Loucy (cell line): ENCODE measurements around the gene DLGAP1.

Experiments used
- H2AFZ ChIP-seq: fragments of 200-600 bp; sonication (generic); 2 replicates; pipeline ENCODE4 v1.6.0; 2016; ENCODE audit warnings: antibody characterized with exemption, mild to moderate bottlenecking, low read length, moderate library complexity
- H3F3A ChIP-seq: fragments of 200-600 bp; 2 replicates; pipeline ENCODE4 v1.6.0; 2016; ENCODE audit warnings: antibody characterized with exemption, low read depth, mild to moderate bottlenecking
- H3K27me3 ChIP-seq: fragments of 200-600 bp; sonication (generic); 2 replicates; pipeline ENCODE4 v1.6.1; 2014; ENCODE audit warnings: low read length, mild to moderate bottlenecking; ENCODE audit not compliant: insufficient read depth, poor library complexity, severe bottlenecking
- H3K36me3 ChIP-seq: fragments of 200-600 bp; sonication (generic); 2 replicates; pipeline ENCODE4 v1.6.1; 2016; ENCODE audit warnings: low read length; ENCODE audit not compliant: insufficient read depth
- H3K4me1 ChIP-seq: fragments of 200-600 bp; sonication (generic); 2 replicates; pipeline ENCODE4 v1.5.1; 2014; ENCODE audit warnings: low read length, mild to moderate bottlenecking; ENCODE audit not compliant: insufficient read depth, poor library complexity, severe bottlenecking
- H3K4me2 ChIP-seq: fragments of 200-600 bp; sonication (generic); 2 replicates; pipeline ENCODE4 v1.6.0; 2014; ENCODE audit warnings: antibody characterized with exemption, low read length, low read depth, mild to moderate bottlenecking; ENCODE audit not compliant: poor library complexity, severe bottlenecking
- H3K4me3 ChIP-seq: fragments of 200-600 bp; sonication (generic); 2 replicates; pipeline ENCODE4 v1.5.1; 2014; ENCODE audit warnings: low read length, mild to moderate bottlenecking, mixed read lengths; ENCODE audit not compliant: poor library complexity, severe bottlenecking
- H3K79me2 ChIP-seq: fragments of 200-600 bp; sonication (generic); 2 replicates; pipeline ENCODE4 v1.6.1; 2014; ENCODE audit warnings: low read length; ENCODE audit not compliant: insufficient read depth
- H3K9ac ChIP-seq: fragments of 200-600 bp; sonication (generic); 2 replicates; pipeline ENCODE4 v1.6.0; 2014; ENCODE audit warnings: mild to moderate bottlenecking, low read depth, low read length, moderate library complexity; ENCODE audit not compliant: poor library complexity, severe bottlenecking
- H3K9me2 ChIP-seq: fragments of 200-600 bp; sonication (generic); replicated peaks from 2 replicates; pipeline ENCODE4 v1.6.1; 2016; ENCODE audit warnings: low read depth, low read length, mixed read lengths
- H3K9me3 ChIP-seq: fragments of 200-600 bp; sonication (generic); 2 replicates; pipeline ENCODE4 v1.6.1; 2014; ENCODE audit warnings: mild to moderate bottlenecking, antibody characterized with exemption, low read length, low read depth; ENCODE audit not compliant: insufficient read depth
- H4K20me1 ChIP-seq: fragments of 200-600 bp; sonication (generic); 2 replicates; pipeline ENCODE4 v1.6.0; 2014; ENCODE audit warnings: antibody characterized with exemption, low read length, mild to moderate bottlenecking; ENCODE audit not compliant: insufficient read depth, poor library complexity, severe bottlenecking
- EZH2phosphoT487 ChIP-seq: fragments of 200-600 bp; IDR thresholded peaks from 2 replicates; pipeline ENCODE4 v1.6.1; 2018; ENCODE audit warnings: antibody characterized with exemption, mild to moderate bottlenecking, moderate library complexity, borderline replicate concordance
- TF ChIP-seq, protein P1 (sequence below): fragments of 200-600 bp; sonication (generic); conservative IDR thresholded peaks from 2 replicates; pipeline ENCODE4 v1.5.1; 2014; ENCODE audit warnings: mild to moderate bottlenecking, antibody characterized with exemption, low read length

Gene DLGAP1

GRCh38 chr18:4143585-4143984, 311.5 kb downstream of the DLGAP1 start:
- no peaks in the 10 kb centered on the region for H3K9me2 ChIP-seq
- H3K4me1 ChIP-seq: no peaks in the 10 kb centered on the region
- H4K20me1 ChIP-seq: no peaks in the 10 kb centered on the region
- H3K4me2 ChIP-seq: no peak overlapping the region
- peaks cover 4% of the 10 kb centered on the region; the same call in 1 of the 2 replicates for H3K9me3 ChIP-seq
- H3K36me3 ChIP-seq: no peaks in the 10 kb centered on the region
- no peaks in the 10 kb centered on the region for H3K79me2 ChIP-seq
- TF ChIP-seq EZH2phosphoT487: no peak
- TF ChIP-seq, protein P1, sequence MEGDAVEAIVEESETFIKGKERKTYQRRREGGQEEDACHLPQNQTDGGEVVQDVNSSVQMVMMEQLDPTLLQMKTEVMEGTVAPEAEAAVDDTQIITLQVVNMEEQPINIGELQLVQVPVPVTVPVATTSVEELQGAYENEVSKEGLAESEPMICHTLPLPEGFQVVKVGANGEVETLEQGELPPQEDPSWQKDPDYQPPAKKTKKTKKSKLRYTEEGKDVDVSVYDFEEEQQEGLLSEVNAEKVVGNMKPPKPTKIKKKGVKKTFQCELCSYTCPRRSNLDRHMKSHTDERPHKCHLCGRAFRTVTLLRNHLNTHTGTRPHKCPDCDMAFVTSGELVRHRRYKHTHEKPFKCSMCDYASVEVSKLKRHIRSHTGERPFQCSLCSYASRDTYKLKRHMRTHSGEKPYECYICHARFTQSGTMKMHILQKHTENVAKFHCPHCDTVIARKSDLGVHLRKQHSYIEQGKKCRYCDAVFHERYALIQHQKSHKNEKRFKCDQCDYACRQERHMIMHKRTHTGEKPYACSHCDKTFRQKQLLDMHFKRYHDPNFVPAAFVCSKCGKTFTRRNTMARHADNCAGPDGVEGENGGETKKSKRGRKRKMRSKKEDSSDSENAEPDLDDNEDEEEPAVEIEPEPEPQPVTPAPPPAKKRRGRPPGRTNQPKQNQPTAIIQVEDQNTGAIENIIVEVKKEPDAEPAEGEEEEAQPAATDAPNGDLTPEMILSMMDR: no peak
- no peak overlapping the region for H2AFZ ChIP-seq
- H3F3A ChIP-seq: no peaks in the 10 kb centered on the region
- no peak overlapping the region for H3K4me3 ChIP-seq
- H3K27me3 ChIP-seq: no peaks in the 10 kb centered on the region
- no peak overlapping the region for H3K9ac ChIP-seq

- Histone ChIP-seq H4K20me1 (no peaks in the 10 kb centered on the region), H3K4me2 (no peak overlapping the region), H3K9me2 (no peaks in the 10 kb centered on the region), H3K36me3 (no peaks in the 10 kb centered on the region), H3K9ac (no peak overlapping the region), H3K4me1 (no peaks in the 10 kb centered on the region), H3K27me3 (no peaks in the 10 kb centered on the region), H3F3A (no peaks in the 10 kb centered on the region), H3K9me3 (peaks cover 4% of the 10 kb centered on the region; the same call in 1 of the 2 replicates), H2AFZ (no peak overlapping the region), H3K4me3 (no peak overlapping the region), H3K79me2 (no peaks in the 10 kb centered on the region)
- TF ChIP-seq, protein P1: no peak
- no peak for TF ChIP-seq EZH2phosphoT487
These were observed 312.2 kb downstream of the DLGAP1 start for GRCh38 chr18:4142876-4143275.

GRCh38 chr18:4134700-4135099, 320.4 kb downstream of the DLGAP1 start:
- no peaks in the 10 kb centered on the region for H3K9me2 ChIP-seq
- TF ChIP-seq EZH2phosphoT487: no peak
- TF ChIP-seq, protein P1: no peak
- H3K36me3 ChIP-seq: no peaks in the 10 kb centered on the region
- H3K4me2 ChIP-seq: no peak overlapping the region
- H3F3A ChIP-seq: no peaks in the 10 kb centered on the region
- no peaks in the 10 kb centered on the region for H3K79me2 ChIP-seq
- H2AFZ ChIP-seq: no peak overlapping the region
- no peaks in the 10 kb centered on the region for H4K20me1 ChIP-seq
- H3K9ac ChIP-seq: no peak overlapping the region
- H3K4me3 ChIP-seq: no peak overlapping the region
- H3K27me3 ChIP-seq: no peaks in the 10 kb centered on the region
- H3K9me3 ChIP-seq: no peaks in the 10 kb centered on the region
- H3K4me1 ChIP-seq: no peaks in the 10 kb centered on the region
